ENCODE data around the gene CFAP299. TPM values are rescaled to one million over a fixed set of nuclear protein-coding genes. Genes with fewer than 3 reads are reported as not detected.

CFAP299 gene
- polyA plus RNA-seq, 2 of the 4 experiments (the other 2 are of a cell fraction), result not detected

DNA sequence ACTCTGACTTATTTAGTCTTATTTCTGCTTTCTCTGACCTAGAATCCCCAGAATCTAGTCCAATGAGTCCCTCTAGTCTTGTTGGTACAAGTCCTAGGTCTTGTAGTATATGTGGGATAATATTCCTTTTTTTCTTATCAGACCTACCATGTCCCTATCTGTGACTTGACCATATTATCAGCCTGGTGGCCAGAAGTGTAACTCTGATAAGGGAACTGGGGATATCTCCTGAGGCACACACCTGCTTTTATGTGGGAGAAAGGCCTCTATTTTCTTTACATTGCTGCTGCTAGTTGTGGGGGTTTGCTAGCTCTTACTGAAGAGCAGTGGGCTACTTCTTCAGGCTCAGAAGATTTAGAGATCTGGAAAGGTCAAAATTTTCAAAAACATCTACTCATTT, 38.6 kb downstream of the CFAP299 start (continued):
- TF ChIP-seq, protein P1, sequence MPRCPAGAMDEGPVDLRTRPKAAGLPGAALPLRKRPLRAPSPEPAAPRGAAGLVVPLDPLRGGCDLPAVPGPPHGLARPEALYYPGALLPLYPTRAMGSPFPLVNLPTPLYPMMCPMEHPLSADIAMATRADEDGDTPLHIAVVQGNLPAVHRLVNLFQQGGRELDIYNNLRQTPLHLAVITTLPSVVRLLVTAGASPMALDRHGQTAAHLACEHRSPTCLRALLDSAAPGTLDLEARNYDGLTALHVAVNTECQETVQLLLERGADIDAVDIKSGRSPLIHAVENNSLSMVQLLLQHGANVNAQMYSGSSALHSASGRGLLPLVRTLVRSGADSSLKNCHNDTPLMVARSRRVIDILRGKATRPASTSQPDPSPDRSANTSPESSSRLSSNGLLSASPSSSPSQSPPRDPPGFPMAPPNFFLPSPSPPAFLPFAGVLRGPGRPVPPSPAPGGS (IDR thresholded peaks at IDR 0.05), result no peak
- TF ChIP-seq JUN (IDR thresholded peaks at IDR 0.05) (no peak), RCOR1 (IDR thresholded peaks at IDR 0.05; ENCODE audit: low read depth, low read length) (no peak)

DNA sequence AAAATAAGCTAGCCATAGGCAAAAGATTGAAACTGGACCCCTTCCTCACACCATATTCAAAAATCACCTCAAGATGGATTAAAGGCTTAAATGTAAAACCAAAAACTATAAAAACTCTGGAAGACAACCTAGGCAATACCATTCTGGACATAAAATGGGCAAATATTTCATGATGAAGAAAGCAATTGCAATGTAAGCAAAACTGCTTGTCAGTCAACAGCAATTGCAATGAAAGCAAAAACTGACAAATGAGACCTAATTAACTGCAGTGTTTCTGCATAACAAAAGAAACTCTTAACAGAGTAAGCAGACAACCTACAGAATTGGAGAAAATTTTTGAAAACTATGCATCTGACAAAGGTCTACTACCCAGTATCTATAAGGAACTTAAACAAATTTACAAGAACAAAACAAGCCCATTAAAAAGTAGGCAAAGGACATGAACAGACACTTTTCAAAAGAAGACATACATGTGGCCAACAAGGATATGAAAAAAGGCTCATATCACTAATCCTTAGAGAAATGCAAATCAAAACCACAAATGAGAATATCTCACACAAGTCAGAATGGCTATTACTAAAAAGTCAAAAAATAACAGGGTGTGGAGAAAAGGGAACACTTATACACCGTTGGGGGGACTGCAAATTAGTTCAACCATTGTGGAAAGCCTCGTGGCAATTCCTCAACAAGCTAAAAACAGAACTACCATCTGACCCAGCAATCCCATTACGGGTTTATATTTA, 46.7 kb downstream of the CFAP299 start:
- TF ChIP-seq ESRRA (IDR thresholded peaks at IDR 0.05; ENCODE audit: borderline replicate concordance, low read length) (no peak), RNF2 (IDR thresholded peaks at IDR 0.05; ENCODE audit: borderline replicate concordance, low read depth) (no peak), JUNB (IDR thresholded peaks at IDR 0.05) (no peak), HOXB13 (CRISPR knock-in tag; IDR thresholded peaks at IDR 0.05; ENCODE audit: low read depth) (no peak), NR3C1 (IDR thresholded peaks at IDR 0.05) (no peak), HDAC2 (IDR thresholded peaks at IDR 0.05) (no peak), MAFK (IDR thresholded peaks at IDR 0.05; ENCODE audit: partially characterized antibody) (no peak), POLR2AphosphoS2 (conservative IDR thresholded peaks at IDR 0.05; ENCODE audit: low read length) (no peak), BHLHE40 (IDR thresholded peaks at IDR 0.05; ENCODE audit: low read depth, low read length) (no peak), RARB (CRISPR knock-in tag; IDR thresholded peaks at IDR 0.05) (no peak), GATA3 (IDR thresholded peaks at IDR 0.05; ENCODE audit: borderline replicate concordance) (no peak)
- TF ChIP-seq, protein P2, sequence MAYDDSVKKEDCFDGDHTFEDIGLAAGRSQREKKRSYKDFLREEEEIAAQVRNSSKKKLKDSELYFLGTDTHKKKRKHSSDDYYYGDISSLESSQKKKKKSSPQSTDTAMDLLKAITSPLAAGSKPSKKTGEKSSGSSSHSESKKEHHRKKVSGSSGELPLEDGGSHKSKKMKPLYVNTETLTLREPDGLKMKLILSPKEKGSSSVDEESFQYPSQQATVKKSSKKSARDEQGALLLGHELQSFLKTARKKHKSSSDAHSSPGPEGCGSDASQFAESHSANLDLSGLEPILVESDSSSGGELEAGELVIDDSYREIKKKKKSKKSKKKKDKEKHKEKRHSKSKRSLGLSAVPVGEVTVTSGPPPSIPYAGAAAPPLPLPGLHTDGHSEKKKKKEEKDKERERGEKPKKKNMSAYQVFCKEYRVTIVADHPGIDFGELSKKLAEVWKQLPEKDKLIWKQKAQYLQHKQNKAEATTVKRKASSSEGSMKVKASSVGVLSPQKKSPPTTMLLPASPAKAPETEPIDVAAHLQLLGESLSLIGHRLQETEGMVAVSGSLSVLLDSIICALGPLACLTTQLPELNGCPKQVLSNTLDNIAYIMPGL (CRISPR knock-in tag; IDR thresholded peaks at IDR 0.05; ENCODE audit: borderline replicate concordance), result no peak
- TF ChIP-seq, protein P1 (IDR thresholded peaks at IDR 0.05), result no peak
- TF ChIP-seq, protein P3, sequence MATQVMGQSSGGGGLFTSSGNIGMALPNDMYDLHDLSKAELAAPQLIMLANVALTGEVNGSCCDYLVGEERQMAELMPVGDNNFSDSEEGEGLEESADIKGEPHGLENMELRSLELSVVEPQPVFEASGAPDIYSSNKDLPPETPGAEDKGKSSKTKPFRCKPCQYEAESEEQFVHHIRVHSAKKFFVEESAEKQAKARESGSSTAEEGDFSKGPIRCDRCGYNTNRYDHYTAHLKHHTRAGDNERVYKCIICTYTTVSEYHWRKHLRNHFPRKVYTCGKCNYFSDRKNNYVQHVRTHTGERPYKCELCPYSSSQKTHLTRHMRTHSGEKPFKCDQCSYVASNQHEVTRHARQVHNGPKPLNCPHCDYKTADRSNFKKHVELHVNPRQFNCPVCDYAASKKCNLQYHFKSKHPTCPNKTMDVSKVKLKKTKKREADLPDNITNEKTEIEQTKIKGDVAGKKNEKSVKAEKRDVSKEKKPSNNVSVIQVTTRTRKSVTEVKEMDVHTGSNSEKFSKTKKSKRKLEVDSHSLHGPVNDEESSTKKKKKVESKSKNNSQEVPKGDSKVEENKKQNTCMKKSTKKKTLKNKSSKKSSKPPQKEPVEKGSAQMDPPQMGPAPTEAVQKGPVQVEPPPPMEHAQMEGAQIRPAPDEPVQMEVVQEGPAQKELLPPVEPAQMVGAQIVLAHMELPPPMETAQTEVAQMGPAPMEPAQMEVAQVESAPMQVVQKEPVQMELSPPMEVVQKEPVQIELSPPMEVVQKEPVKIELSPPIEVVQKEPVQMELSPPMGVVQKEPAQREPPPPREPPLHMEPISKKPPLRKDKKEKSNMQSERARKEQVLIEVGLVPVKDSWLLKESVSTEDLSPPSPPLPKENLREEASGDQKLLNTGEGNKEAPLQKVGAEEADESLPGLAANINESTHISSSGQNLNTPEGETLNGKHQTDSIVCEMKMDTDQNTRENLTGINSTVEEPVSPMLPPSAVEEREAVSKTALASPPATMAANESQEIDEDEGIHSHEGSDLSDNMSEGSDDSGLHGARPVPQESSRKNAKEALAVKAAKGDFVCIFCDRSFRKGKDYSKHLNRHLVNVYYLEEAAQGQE (IDR thresholded peaks at IDR 0.05), result no peak
- TF ChIP-seq, protein P4, sequence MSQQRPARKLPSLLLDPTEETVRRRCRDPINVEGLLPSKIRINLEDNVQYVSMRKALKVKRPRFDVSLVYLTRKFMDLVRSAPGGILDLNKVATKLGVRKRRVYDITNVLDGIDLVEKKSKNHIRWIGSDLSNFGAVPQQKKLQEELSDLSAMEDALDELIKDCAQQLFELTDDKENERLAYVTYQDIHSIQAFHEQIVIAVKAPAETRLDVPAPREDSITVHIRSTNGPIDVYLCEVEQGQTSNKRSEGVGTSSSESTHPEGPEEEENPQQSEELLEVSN (IDR thresholded peaks at IDR 0.05; ENCODE audit: borderline replicate concordance, low read depth), result no peak
- POLR2A ChIA-PET, result no interaction called here
- no peaks in the 10 kb centered on the region for H3K4me1 ChIP-seq
- ATAC-seq (no peak), FAIRE-seq (no peak), DNase-seq (ENCODE audit: low read depth in 1 of 2, low spot score in 1 of 2) (no peak)
- H3K4me2 ChIP-seq, result no peak overlapping the region
- WGBS (ENCODE audit: missing lambda C conversion rate), result 1% methylated on average over 3 of the region's 3 CpGs
- H3K27ac ChIP-seq, result no peak overlapping the region
- H3K4me3 ChIP-seq, result no peak overlapping the region
- CTCF ChIA-PET, result no interaction called here
- no peaks in the 10 kb centered on the region for H3K9me3 ChIP-seq

Measured in A549 (cell line).